ENCODE data around the gene VHLL. TPM values are rescaled to one million over a fixed set of nuclear protein-coding genes. Genes with fewer than 3 reads are reported as not detected.

The VHLL gene
- total RNA-seq, 1 donor from 2014 or later = not detected

GRCh38 chr1:156249593-156249992, 49.5 kb downstream of the VHLL start:
- no peak for DNase-seq (ENCODE audit: extremely low spot score in 2 of 2)
- TF ChIP-seq POLR2A (IDR thresholded peaks at IDR 0.05) = no peak
- TF ChIP-seq, protein P1, sequence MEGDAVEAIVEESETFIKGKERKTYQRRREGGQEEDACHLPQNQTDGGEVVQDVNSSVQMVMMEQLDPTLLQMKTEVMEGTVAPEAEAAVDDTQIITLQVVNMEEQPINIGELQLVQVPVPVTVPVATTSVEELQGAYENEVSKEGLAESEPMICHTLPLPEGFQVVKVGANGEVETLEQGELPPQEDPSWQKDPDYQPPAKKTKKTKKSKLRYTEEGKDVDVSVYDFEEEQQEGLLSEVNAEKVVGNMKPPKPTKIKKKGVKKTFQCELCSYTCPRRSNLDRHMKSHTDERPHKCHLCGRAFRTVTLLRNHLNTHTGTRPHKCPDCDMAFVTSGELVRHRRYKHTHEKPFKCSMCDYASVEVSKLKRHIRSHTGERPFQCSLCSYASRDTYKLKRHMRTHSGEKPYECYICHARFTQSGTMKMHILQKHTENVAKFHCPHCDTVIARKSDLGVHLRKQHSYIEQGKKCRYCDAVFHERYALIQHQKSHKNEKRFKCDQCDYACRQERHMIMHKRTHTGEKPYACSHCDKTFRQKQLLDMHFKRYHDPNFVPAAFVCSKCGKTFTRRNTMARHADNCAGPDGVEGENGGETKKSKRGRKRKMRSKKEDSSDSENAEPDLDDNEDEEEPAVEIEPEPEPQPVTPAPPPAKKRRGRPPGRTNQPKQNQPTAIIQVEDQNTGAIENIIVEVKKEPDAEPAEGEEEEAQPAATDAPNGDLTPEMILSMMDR (IDR thresholded peaks at IDR 0.05) = no peak
- no peak for TF ChIP-seq POLR2AphosphoS5 (IDR thresholded peaks at IDR 0.05; ENCODE audit: insufficient read depth in 1 of 2, low read depth in 1 of 2)
- Histone ChIP-seq H3K4me3 (no peak overlapping the region), H3K36me3 (peaks cover 0 to 54% of the 10 kb centered on the region in 2 donors), H3K27ac (no peak overlapping the region), H3K4me1 (peaks cover 32% of the 10 kb centered on the region), H3K9me3 (no peaks in the 10 kb centered on the region), H3K27me3 (no peaks in the 10 kb centered on the region)
- intact Hi-C loops (cut with DNase I) = no loop called here

Other genes starting within 250 kb of the VHLL start
- gene UBQLN4, start 245.5 kb downstream of the VHLL start, total RNA-seq = 27.0 TPM
- 73.9 TPM for gene LAMTOR2, start 244.5 kb downstream of the VHLL start, total RNA-seq
- 52.1 TPM for gene RAB25, start 238.1 kb downstream of the VHLL start, total RNA-seq
- 1.2 TPM for gene MEX3A, start 216.8 kb downstream of the VHLL start, total RNA-seq
- 436 TPM for gene LMNA, start 184.6 kb downstream of the VHLL start, total RNA-seq
- 18.7 TPM for gene SEMA4A, start 145.7 kb downstream of the VHLL start, total RNA-seq
- gene SLC25A44, start 105.2 kb downstream of the VHLL start, total RNA-seq = 14.0 TPM
- gene PMF1, start 86.3 kb downstream of the VHLL start, total RNA-seq = 44.7 TPM
- gene BGLAP, start 57.1 kb downstream of the VHLL start, total RNA-seq = not detected
- 2.0 TPM for gene PAQR6, start 51.3 kb downstream of the VHLL start, total RNA-seq
- 57.7 TPM for gene SMG5, start 16.5 kb downstream of the VHLL start, total RNA-seq
- gene TMEM79, start 15.0 kb downstream of the VHLL start, total RNA-seq = 27.3 TPM
- 36.1 TPM for gene GLMP, start 3.6 kb downstream of the VHLL start, total RNA-seq
- 186 TPM for gene CCT3, start 39.0 kb upstream of the VHLL start, total RNA-seq
- gene TSACC, start 39.2 kb upstream of the VHLL start, total RNA-seq = not detected
- gene RHBG, start 69.9 kb upstream of the VHLL start, total RNA-seq = not detected
- gene MEF2D, start 201.5 kb upstream of the VHLL start, total RNA-seq = 33.9 TPM

Data from vagina (tissue), 2 donors.